GM18907 (cell line): ENCODE results near the gene TRIP11.
"Not testable (repeated sequence)": the region's sequence is repeated elsewhere in the genome, so short reads cannot be mapped to it uniquely, and the experiment has no call there.

Experiments
- ATAC-seq: cut with Tn5 transposase; IDR thresholded peaks from one replicate; pipeline ENCODE4 v1.9.1; 2021; ENCODE audit warnings: mild to moderate bottlenecking, moderate library complexity; ENCODE audit not compliant: unreplicated experiment

The TRIP11 gene

DNA sequence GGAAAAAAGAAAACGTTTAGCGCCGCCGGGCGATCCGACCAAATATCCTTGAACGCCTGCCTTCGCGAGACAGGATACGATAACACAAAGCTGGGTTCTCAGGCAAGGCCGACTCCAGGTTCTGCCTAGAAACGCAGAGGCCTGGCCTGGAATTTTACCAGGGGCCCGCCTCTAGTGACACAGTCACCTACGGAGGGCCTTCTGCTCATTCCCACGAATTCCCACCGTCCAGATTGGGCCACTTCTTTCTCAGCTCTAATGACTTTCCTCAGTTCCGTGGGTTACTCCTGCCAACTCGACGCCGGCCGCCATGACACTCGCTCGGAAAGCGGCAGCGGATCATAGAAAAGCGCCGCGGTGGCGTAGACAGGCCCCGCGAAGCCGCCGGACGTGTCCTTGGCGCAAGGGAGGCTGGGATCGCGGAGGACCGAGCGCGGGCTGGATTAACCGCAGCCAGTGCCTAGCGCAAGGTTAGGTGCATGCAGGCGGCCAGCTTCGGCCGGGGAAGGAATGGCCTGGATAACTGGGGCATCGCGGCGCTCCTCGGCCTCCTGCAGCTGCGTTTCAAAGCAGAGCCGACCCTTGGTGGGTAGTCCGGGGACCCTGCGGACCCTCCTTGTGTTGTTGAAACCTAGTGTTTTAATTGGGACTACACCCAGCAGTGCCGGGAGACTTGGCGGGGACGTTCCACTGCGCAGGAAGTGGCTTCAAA is at the start of gene TRIP11:
TSS of gene TRIP11 (minus strand) at position 341 of the 712 bp plus-strand sequence. CDS start 374 bp downstream, outside the sequence.
- peak; percentile 96 for ATAC-seq

DNA sequence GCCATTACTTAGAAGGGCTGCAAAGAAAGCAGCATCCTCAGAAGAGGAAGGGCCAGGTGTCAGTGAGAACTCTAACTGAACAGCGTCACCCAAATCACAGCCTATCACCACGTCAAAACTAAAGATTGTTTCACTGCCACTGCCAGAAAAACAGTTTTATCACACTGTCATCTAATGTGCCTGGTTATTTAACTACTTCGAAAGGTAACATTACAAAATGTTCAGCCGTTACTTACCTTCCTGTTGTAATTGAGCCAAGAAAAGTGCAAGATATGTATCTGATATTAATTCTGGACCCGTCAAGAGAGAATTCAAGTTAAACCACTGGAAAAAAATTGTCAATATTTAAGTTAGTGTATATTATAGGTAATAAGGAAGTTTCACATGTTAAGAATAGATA is 48.6 kb upstream of the TRIP11 start:
- no peak for ATAC-seq

DNA sequence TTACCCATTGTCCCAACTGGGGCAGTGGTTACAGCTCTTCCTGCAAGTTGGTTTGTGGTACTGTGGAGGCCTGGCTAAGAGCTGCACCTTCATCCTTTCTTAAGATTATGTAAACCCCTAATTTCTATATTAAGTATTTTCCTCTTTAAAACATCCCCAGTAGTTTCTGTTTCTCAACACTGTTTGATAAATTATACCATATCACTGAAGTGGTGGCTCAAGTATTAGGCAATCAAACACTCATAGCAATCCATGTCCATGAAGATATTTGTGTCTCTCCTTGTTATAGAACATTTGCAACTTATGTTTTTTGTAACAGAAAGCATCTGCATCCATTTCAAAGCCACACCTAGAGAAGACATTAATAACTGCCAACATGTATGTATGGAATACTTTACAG is 34.7 kb upstream of the TRIP11 start:
- no peak for ATAC-seq

DNA sequence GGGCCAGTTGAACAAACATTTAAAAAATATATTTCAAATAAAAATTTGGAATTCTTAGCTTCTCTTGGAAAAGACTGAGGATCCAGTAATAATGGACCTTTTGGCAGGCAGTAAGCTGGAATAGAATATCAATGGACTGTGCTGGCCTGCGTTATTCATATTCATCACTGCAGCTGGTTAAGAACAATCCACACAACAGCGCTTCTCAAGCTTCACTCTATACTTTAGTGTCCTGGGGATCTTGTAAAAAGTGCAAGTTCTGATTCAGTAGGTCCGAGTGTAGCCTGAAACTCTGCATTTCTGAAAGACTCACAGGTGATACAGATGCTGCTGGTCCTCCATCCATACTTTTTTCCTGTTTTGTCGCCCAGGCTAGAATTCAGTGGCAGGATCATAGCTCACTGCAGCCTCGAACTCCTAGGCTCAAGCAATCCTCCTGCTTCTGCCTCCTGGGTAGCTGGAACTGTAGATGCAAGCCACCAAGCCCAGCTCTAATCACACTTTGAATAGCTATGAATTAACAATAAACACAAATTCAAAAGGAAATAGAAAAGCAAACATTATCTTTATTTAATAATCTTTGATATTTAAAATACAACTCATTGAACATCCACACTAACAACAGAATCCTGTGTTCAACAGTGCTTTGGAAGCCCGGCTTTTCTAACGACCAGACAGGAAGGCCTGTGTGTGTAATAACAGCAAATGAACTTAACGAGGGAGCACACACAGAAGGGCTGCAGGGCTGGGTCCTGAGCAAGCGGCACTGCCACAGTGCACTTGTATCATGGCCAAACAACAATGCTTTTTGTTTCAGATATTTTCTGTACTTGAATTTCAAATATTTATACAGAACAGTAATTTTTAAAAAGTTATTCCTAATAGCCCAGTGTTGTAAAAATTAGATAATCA is 18.4 kb upstream of the TRIP11 start:
- no peak for ATAC-seq

DNA sequence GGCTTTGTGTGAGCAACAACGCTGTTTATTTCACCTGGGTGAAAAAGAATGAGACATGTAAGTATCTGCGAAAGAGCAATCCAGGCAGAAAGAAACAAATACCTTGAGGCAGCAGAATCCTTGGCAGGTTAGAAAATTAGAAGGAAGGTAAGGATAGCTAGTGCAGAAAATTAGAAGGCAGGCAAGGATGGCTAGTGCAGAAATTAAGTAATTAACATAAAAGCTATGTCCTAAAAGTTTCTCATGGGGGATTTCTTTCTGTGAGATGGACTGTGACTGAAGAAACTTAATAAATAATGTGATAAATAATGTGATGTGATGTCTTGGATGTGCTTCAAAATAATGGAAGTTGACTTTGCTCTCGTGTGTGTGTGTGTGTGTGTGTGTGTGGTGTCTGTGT is 9.9 kb upstream of the TRIP11 start:
- ATAC-seq, result no peak

DNA sequence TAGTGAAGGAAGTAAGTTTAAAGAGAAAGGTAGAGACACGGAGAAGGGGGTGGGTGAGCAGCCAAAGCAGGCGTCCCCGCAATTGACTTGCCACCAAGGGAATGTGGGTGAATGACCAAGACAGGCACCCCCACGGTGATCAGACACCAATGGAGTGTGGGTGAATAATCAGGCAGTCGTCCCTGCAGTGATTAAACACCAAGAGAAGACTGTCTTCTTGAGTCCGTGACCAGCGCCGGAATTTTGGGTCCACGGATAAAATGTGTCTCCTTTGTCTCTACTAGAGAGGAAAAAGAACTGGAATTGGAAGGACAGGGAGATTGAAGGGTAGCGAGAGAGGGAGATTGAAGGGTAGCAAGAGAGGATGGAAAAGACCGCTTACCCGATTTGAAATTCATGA is 9.4 kb upstream of the TRIP11 start:
- ATAC-seq, result not testable (repeated sequence)

DNA sequence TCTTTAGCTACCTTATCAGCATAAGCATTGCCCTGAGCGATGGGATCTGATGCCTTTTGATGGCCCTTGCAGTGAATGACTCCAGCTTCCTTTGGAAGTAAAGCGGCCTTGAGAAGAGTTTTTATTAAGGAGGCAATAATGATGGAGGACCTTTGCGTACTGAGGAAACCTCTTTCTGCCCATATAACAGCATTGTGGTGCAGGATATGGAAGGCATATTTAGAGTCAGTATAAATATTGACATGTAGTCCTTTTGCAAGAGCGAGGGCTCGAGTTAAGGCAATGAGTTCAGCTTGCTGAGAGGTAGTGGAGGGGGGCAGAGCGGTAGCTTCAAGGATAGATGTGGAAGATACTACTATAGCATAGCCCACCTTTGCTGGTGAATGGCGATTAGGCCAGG is 6.0 kb upstream of the TRIP11 start:
- ATAC-seq, result not testable (repeated sequence)

DNA sequence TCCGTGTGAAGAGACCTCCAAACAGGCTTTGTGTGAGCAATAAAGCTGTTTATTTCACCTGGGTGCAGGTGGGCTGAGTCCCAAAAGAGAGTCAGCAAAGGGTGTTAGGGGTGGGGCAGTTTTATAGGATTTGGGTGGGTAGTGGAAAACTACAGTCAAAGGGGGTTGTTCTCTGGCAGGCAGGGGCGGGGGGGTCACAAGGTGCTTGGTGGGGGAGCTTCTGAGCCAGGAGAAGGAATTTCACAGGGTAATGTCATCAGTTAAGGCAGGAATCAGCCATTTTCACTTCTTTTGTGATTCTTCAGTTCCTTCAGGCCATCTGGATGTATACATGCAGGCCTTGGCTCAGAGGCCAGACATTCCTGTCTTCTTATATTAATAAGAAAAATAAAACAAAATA is 1.9 kb upstream of the TRIP11 start:
- ATAC-seq, result not testable (repeated sequence)

DNA sequence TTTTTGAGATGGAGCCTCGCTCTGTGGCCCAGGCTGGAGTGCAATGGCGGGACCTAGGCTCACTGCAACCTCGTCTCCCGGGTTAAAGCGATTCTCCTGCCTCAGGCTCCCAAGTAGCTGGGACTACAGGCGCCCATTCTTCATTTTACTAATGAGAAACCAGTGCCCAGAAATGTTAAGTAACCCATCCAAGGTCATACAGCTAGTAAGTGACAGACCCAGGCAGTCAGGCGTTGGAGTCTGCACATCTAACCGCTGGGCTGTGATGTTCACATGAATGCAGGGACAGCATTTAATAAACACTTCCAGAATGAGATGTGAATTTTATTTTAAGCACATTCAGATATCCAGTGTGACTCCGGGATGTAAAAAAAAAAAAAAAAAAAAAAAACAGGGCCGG is 1.3 kb upstream of the TRIP11 start:
- ATAC-seq, result no peak

DNA sequence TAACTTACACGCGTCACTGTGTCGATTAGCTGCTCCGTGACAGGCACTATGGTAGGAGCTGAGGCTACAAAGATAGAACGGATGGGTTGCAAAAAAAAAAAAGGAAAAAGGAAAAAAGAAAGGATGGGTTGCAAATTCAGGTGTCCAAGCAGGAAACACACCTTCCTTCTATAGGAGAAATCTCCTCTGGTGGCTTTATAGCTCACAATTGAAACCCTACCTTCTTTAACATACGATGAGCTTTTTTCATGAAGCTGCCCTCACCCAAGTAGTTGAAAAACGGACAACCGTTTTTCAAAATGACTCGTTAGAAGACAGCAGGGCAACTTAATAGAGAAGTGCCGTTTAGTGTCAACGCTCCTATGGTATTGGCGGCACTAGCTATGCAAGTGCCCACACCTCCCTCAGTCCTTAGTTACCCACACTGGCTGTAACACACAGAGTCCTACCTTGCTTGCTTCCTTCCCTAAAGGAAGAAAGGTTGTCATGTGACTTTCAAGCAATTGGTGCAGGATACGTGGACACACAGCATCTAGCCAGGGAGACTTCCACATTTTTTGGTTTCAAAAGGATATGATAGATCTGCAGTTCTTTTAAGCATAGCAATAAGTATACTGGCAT is 682 bp upstream of the TRIP11 start:
- ATAC-seq, result peak; percentile 35

DNA sequence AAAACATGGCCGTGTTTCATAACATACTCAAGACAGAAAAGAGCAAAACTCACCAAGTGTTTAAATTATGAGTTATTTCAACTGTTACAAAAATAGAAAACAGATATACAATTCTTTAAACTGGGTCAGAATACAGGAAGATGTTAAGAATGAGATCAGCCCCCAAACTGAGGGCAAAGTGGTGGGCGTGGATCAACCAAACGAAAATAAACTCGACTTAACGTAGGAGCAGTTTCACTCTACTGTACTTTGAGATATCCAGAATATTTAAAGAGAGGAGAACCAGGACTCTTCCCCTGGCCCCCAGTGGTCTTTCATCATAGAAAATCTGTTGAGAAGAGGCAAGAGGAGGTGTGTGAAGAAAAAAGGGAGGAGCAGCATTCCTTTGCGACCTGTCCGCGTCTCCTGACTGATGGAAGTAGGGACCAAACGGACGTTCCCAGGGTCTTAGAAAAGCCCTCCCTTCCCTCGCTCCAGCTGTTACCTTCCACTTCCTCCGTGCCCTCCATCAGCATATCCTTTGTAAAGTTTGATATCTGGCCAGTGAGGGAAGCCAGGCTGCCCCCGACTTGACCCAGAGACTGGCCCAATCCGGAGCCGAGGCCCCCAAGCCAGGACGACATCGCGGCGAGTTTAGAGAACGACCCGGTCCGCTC is 668 bp downstream of the TRIP11 start:
- peak; percentile 37 for ATAC-seq

DNA sequence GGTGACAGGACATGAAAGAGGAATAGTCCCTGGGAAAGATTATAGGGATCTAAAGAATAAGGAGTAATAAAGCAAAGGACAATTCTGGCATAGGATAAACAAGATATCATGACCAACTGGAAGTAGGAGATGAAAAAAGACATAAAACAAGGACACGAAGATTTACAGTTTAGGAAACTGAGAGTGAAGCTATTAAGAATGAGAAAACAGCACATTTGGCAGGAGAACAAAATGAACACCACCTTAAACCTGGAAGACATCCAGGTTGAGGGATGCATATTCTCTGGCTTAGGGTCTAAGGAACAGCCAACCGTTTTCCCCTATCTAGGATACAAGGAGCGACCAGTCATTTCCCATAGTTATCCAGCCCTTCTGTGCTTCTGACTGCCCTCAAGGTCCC is 1.9 kb downstream of the TRIP11 start:
- ATAC-seq, result no peak

DNA sequence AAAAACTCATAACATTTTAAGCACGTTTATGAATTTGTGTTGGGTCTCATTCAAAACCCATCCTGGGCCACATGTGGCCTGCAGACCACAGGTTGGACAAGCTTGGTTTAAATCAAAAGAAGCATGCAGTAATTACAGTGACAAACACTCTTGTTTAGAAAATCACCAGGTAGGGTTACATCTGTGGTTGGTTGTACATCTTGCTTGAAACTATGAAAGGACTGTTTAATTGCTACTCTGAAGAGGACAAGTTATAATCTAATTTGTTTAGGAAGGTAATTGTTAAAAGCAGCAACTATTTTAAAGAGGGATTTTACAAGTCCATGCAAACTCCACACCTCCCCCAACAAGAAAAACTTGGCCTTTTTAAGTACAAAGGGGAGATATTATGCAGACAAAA is 4.0 kb downstream of the TRIP11 start:
- no peak for ATAC-seq

DNA sequence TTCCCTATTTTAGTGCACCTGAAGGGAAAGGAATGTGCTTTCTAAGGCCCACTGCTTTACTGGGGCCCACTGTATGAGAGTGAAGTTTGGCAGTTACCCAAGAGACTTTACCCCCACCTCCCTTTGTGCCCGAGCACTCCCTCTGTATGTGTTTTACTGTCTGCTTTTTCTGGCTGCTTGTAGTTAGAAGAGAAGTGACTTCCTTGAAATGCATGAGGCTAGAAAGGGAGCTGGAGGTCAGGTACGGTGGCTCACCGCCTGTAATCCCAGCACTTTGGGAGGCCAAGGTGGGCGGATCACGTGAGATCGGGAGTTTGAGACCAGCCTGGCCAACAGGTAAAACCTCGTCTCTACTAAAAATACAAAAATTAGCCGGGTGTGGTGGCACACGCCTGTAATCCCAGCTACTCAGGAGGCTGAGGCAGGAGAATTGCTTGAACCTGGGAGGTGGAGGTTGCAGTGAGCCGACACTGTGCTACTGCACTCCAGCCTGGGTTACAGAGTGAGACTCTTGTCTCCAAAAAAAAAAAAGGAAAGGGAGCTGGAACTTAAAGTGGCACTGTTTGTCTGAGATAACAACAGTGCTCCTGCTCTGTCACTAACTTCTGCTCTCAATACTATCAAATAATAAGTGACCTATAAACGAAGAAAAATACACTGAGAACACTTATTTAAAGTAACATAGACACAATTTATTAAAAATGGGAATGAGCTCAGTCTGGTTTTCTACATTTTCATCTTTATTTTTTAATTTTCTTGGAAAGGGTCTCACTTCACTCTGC is 5.8 kb downstream of the TRIP11 start:
- ATAC-seq, result no peak

DNA sequence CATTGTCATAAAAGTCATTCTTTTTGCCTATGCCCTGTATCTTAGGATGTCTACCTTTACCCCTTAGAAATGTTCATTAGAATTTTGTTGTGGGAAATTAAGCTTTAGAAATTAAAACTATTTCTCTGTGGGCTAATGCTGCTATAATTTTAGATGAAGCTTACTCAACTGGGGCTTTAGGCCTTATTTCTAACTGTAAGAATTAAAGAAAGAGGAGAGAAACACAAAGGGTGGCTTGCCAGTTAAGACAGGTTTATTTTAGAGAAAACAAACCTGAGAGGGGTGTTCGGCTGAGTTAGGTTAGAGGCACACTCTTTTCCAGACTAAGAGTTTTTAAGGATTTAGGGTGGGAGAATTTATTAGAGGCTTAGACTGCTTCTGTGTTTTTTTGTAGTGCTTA is 6.4 kb downstream of the TRIP11 start:
- ATAC-seq, result no peak

DNA sequence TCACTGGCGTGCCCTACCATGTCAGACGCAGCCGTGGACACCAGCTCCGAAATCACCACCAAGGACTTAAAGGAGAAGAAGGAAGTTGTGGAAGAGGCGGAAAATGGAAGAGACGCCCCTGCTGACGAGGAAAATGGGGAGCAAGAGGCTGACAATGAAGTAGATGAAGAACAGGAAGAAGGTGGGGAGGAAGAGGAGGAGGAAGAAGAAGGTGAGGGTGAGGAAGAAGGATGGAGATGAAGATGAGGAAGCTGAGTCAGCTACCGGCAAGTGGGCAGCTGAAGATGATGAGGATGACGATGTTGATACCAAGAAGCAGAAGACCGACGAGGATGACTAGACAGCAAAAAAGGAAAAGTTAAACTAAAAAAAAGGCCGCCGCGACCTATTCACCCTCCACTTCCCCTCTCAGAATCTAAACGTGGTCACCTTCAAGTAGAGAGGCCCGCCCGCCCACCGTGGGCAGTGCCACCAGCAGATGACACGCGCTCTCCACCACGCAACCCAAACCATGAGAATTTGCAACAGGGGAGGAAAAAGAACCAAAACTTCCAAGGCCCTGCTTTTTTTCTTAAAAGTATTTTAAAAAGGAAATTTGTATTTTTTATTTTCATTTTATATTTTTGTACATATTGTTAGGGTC is 13.2 kb downstream of the TRIP11 start:
- no peak for ATAC-seq

DNA sequence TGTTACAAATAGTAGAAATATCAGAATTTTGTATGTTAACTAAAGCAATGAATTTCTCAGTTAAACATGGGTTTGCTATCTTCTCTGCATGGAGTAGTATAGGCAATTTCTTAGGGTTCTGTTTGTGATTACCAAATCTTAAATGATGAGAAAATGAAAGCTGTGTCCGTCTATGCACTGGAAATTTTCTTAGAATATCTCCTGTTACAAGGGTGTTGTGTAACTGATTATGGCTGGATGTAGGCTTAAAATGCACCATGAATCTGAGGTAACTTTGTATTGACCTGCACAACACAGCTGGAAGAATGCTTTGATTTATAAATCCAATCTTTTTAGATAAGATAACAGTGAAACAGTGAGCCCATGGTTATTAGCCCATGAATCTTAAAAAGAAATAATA is 17.8 kb downstream of the TRIP11 start:
- no peak for ATAC-seq

DNA sequence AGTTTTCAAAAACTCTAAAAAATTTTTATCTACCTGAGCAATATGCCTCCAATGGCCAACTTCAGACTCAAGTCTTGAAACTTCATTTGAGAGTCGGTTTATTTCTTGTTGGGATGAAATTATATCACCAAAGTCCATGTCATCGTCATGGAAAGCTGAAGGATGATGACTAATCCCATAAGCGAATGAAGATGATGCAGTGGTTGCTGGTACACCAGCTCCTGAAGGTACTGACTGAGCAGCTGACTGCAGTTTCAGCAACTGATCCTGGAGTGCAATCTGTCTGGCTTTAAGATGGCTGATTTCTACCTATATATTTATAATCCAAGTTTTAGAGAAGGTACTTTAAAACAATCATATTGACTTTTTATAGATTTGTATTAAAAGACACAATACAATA is 18.3 kb downstream of the TRIP11 start:
- ATAC-seq, result no peak

DNA sequence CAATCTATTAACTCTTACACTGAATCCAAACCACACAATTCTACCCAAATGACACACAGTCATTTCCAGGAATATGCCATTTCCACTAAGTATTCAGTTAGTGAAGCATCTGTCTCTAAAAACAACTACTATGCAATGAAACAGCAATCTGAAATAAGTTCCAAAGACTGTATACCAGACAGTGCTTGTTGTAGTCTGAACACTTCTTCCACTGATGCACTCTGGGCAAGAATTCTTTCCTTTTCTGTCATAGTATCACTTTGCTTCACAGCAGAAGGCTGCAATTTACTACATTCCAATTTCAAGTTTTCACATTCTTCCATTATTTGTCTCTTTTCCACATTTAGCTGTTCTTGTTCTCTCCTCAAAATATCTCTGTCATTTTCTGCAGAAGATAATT is 25.8 kb downstream of the TRIP11 start:
- no peak for ATAC-seq
